ENCODE data around the gene SLC6A17.

The SLC6A17 gene

DNA sequence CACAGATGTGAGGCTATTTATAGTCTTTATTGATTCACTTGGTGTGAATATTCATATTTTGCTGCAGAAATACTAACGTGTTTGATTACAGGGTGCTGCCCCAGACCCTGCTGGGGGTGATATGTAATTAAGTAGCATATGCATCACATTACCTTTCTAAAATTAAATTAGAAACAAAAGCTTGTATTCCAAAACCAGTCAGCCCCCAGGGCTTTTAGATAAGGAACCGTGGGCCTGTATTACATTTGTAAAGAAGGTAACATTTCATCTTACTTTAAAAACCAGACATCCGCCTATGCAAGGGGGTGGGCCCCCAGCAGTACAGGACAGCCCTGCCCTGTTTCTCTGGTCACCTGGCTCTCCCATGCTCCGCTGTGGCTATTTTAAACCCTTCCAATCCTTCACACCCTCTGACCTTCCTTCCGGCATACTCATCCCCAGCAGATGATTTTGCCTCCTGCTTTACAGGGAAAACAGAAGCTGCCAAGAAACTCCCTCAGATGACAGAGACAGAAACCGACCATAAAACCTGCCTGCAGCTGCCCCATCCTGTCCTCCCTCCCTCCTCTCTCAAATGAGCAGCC, 37.8 kb downstream of the SLC6A17 start:
- H3K9me3 Mint-ChIP-seq: no peaks in the 10 kb centered on the region

DNA sequence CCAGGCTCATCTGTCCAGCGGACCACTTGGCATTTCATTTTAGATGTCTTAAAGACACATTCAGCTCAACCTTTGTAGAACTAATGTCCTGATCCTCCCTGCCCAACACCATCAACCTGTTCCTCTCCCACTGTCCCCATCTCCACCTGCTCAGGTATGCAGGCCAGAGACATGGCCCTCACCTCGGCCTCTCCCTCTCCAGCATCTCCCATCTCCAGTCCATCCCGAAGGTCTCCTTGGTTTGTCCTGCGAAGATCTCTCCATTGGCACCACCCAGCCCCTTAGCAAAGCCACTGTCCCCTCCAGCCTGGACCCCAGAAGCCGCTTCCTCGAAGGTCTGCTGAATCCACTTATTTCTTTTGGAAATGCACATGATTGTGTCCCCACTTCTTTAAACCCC, 38.9 kb downstream of the SLC6A17 start:
- TF ChIP-seq, protein P1, sequence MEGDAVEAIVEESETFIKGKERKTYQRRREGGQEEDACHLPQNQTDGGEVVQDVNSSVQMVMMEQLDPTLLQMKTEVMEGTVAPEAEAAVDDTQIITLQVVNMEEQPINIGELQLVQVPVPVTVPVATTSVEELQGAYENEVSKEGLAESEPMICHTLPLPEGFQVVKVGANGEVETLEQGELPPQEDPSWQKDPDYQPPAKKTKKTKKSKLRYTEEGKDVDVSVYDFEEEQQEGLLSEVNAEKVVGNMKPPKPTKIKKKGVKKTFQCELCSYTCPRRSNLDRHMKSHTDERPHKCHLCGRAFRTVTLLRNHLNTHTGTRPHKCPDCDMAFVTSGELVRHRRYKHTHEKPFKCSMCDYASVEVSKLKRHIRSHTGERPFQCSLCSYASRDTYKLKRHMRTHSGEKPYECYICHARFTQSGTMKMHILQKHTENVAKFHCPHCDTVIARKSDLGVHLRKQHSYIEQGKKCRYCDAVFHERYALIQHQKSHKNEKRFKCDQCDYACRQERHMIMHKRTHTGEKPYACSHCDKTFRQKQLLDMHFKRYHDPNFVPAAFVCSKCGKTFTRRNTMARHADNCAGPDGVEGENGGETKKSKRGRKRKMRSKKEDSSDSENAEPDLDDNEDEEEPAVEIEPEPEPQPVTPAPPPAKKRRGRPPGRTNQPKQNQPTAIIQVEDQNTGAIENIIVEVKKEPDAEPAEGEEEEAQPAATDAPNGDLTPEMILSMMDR (IDR thresholded peaks at IDR 0.05): no peak
- DNase-seq: no peak
- H3K27me3 Mint-ChIP-seq (ENCODE audit: low read depth, poor library complexity): peaks cover 64% of the 10 kb centered on the region
- H3K27ac Mint-ChIP-seq: no peak overlapping the region
- H3K4me1 Mint-ChIP-seq: peaks cover 24% of the 10 kb centered on the region
- H3K4me3 Mint-ChIP-seq: no peak overlapping the region
- H3K9me3 Mint-ChIP-seq: no peaks in the 10 kb centered on the region
- no peaks in the 10 kb centered on the region for H3K36me3 Mint-ChIP-seq (ENCODE audit: low read depth)

More for the DNA sequence above, 37.8 kb downstream of the SLC6A17 start:
- no peaks in the 10 kb centered on the region for H3K36me3 Mint-ChIP-seq (ENCODE audit: low read depth)
- H3K4me1 Mint-ChIP-seq: peaks cover 24% of the 10 kb centered on the region
- DNase-seq: no peak
- H3K4me3 Mint-ChIP-seq: no peak overlapping the region
- TF ChIP-seq, protein P1 (IDR thresholded peaks at IDR 0.05): no peak
- H3K27me3 Mint-ChIP-seq (ENCODE audit: low read depth, poor library complexity): peaks cover 60% of the 10 kb centered on the region
- H3K27ac Mint-ChIP-seq: no peak overlapping the region

DNA sequence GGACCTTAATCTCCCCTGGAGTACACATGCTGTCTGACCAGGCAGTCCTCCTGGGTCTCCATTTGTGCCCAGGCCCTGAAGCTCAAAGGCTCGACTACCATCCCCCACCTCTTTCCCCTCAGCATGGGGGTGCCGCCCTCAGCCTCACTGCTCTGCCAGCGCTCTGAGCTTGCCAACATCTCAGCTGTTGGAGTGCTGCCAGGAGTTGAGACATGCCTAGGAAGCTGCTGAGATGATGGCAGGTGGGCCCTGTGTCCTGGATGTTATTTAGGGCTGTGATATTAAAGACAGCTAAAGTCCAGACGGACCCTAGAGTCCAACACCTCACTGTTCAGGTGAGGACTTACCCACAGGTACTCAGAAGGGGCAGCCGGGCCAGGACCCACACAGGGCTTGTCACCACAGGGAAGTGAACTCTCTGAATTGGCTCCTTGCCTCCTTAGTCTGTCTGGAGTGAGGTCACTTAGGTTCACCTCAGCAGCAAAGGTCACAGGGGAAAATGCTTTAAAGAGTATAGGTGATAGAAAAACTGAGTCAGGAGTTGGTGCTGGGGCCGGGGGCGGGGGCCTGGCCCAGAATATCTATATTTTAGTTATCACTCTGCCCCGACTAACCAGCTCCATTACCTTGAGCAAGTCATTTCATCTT, 40.1 kb downstream of the SLC6A17 start:
- no peak for DNase-seq
- Mint-ChIP-seq H3K36me3 (ENCODE audit: low read depth) (no peaks in the 10 kb centered on the region), H3K9me3 (no peaks in the 10 kb centered on the region), H3K4me3 (no peak overlapping the region), H3K27me3 (ENCODE audit: low read depth, poor library complexity) (peaks cover 58% of the 10 kb centered on the region), H3K27ac (no peak overlapping the region), H3K4me1 (peaks cover 24% of the 10 kb centered on the region)
- TF ChIP-seq, protein P1 (IDR thresholded peaks at IDR 0.05): no peak

DNA sequence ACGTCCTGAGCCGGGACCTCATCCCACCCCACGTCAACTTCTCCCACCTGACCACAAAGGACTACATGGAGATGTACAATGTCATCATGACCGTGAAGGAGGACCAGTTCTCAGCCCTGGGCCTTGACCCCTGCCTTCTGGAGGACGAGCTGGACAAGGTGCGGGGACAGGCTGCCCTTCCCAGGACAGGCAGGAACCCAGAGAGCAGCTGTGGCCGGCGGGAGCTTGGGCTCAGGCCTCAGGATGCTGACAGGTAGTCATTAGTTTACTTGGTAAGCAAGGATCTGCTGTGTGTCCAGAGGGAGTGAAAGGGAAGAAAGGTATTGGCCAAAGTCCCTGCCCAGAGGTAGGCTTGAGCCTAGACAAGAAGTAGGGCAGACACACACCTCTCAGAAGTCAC, 42.2 kb downstream of the SLC6A17 start:
- Mint-ChIP-seq H3K36me3 (ENCODE audit: low read depth) (no peaks in the 10 kb centered on the region), H3K27me3 (ENCODE audit: low read depth, poor library complexity) (peaks cover 51% of the 10 kb centered on the region), H3K27ac (no peak overlapping the region), H3K4me1 (peaks cover 12% of the 10 kb centered on the region), H3K9me3 (no peaks in the 10 kb centered on the region), H3K4me3 (no peak overlapping the region)
- TF ChIP-seq, protein P1 (IDR thresholded peaks at IDR 0.05): no peak
- DNase-seq: no peak

DNA sequence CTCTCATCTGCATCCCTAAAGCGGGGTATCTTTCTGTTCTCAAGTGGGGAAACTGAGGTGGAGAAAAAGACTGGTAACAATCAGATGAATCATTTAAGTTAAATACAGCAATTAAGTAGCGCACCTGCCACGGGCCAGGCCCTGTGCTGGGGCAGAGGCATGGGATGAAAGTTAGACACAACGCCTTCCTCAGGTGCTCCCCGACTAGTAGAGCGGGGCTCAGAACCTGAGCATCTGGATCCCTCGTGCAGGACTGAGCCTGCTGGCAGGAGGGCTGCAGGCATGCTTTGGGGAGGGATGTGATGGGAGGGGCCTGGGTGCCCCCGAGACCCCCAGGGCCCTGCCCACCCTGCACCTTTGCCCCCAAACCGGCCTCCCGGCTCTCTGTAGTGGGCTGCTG, 44.9 kb downstream of the SLC6A17 start:
- Mint-ChIP-seq H3K4me3 (no peak overlapping the region), H3K36me3 (ENCODE audit: low read depth) (no peaks in the 10 kb centered on the region), H3K9me3 (no peaks in the 10 kb centered on the region), H3K4me1 (no peaks in the 10 kb centered on the region), H3K27me3 (ENCODE audit: low read depth, poor library complexity) (peaks cover 35% of the 10 kb centered on the region), H3K27ac (no peak overlapping the region)
- TF ChIP-seq, protein P1 (IDR thresholded peaks at IDR 0.05): no peak
- no peak for DNase-seq
